Neural crest cell (in vitro differentiated cells): ENCODE results near the gene GFOD1. TPM values are rescaled to one million over a fixed set of nuclear protein-coding genes. Genes with fewer than 3 reads are reported as not detected.
A peak's percentile ranks its signal among the peaks of the same experiment; 100 is the strongest.

Experiments used
- DNase-seq: peaks from one replicate; pipeline ENCODE4 v3.0.0; 2021; ENCODE audit warnings: low read depth, mixed read lengths, low spot score
- H3K27ac Mint-ChIP-seq: one replicate; pipeline ENCODE4 v1.8.0; 2021; ENCODE audit warnings: mild to moderate bottlenecking, mixed read lengths; ENCODE audit not compliant: unreplicated experiment
- H3K27me3 Mint-ChIP-seq: 2 replicates; pipeline ENCODE4 v1.8.0; 2021; ENCODE audit warnings: low read depth, mild to moderate bottlenecking, mixed read lengths
- H3K36me3 Mint-ChIP-seq: 2 replicates; pipeline ENCODE4 v1.8.0; 2021; ENCODE audit warnings: low read depth, mild to moderate bottlenecking, mixed read lengths
- H3K4me1 Mint-ChIP-seq: 2 replicates; pipeline ENCODE4 v1.8.0; 2021; ENCODE audit warnings: mixed read lengths
- H3K4me3 Mint-ChIP-seq: one replicate; pipeline ENCODE4 v1.8.0; 2021; ENCODE audit warnings: mild to moderate bottlenecking, mixed read lengths
- H3K9me3 Mint-ChIP-seq: 2 replicates; pipeline ENCODE4 v1.8.0; 2021; ENCODE audit warnings: mixed read lengths
- total RNA-seq: library from RNA; stranded (reverse); gene quantifications from 2 replicates; pipeline ENCODE4 v1.2.1, GENCODE V29; 2021
- TF ChIP-seq, protein P1 (sequence below): fragments of 200-600 bp; sonication (generic); conservative IDR thresholded peaks from 2 replicates; pipeline ENCODE4 v1.5.0; 2021; ENCODE audit warnings: antibody characterized with exemption, mild to moderate bottlenecking

Gene GFOD1
- total RNA-seq, 1 donor from 2014 or later: 2.2 TPM

DNA sequence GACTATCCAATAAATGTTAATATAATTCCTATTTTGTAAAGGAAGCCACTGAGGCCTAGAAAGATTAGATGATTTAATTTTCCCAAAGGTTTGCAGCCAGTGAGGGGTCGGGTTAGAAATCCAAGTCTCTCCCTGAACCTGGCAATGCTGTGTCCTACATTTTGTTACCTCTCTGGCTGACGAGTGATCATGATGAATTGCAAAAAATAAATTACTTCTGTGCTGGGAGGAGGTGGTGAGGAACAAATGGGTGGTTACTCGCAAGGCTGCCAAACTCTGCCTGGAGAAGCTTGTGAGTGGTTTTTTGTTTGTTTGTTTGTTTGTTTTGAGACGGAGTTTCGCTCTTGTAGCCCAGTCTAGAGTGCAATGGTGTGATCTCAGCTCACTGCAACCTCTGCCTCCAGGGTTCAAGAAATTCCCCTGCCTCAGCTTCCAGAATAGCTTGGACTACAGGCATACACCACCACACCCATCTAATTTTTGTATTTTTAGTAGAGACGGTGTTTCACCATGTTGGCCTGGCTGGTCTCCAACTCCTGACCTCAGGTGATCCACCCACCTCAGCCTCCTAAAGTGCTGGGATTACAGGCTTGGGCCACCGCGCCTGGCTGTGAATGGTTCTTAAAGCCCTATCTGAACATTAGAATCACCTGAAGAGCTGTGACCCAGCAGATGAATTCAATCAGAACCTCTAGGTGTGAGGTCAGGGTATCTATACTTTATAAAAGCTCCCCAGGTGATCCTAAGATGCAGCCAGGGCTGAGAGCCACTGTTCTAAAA, 138.9 kb downstream of the GFOD1 start:
- no peak for DNase-seq
- Mint-ChIP-seq H3K36me3 (no peaks in the 10 kb centered on the region), H3K4me3 (no peak overlapping the region), H3K27me3 (peaks cover 4% of the 10 kb centered on the region), H3K9me3 (peaks cover 3% of the 10 kb centered on the region), H3K4me1 (peaks cover 16% of the 10 kb centered on the region), H3K27ac (peak overlapping the region; percentile 79)
- TF ChIP-seq, protein P1, sequence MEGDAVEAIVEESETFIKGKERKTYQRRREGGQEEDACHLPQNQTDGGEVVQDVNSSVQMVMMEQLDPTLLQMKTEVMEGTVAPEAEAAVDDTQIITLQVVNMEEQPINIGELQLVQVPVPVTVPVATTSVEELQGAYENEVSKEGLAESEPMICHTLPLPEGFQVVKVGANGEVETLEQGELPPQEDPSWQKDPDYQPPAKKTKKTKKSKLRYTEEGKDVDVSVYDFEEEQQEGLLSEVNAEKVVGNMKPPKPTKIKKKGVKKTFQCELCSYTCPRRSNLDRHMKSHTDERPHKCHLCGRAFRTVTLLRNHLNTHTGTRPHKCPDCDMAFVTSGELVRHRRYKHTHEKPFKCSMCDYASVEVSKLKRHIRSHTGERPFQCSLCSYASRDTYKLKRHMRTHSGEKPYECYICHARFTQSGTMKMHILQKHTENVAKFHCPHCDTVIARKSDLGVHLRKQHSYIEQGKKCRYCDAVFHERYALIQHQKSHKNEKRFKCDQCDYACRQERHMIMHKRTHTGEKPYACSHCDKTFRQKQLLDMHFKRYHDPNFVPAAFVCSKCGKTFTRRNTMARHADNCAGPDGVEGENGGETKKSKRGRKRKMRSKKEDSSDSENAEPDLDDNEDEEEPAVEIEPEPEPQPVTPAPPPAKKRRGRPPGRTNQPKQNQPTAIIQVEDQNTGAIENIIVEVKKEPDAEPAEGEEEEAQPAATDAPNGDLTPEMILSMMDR: no peak

DNA sequence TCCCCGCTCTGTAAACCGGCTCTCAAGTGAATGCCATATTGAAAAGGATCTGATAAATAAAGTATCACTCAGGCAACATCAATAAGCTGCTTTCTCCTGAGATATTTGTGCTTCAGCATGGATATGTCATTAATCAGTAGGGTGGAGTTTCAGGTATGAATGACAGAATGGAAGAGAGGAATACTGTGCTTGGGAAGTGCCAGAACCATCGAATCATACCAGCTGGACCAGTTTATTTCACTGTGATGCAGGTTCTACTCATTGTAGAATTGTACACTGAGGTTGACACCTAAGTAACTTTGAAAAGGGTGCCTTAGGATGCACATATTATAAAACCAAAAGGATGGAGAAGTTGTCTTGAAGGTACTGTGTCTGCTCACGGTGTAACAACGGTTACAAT, 141.2 kb downstream of the GFOD1 start:
- no peaks in the 10 kb centered on the region for H3K36me3 Mint-ChIP-seq
- H3K4me3 Mint-ChIP-seq: no peak overlapping the region
- TF ChIP-seq, protein P1: no peak
- peaks cover 4% of the 10 kb centered on the region for H3K27me3 Mint-ChIP-seq
- H3K4me1 Mint-ChIP-seq: peaks cover 12% of the 10 kb centered on the region
- no peak overlapping the region for H3K27ac Mint-ChIP-seq
- peaks cover 10% of the 10 kb centered on the region for H3K9me3 Mint-ChIP-seq
- no peak for DNase-seq

DNA sequence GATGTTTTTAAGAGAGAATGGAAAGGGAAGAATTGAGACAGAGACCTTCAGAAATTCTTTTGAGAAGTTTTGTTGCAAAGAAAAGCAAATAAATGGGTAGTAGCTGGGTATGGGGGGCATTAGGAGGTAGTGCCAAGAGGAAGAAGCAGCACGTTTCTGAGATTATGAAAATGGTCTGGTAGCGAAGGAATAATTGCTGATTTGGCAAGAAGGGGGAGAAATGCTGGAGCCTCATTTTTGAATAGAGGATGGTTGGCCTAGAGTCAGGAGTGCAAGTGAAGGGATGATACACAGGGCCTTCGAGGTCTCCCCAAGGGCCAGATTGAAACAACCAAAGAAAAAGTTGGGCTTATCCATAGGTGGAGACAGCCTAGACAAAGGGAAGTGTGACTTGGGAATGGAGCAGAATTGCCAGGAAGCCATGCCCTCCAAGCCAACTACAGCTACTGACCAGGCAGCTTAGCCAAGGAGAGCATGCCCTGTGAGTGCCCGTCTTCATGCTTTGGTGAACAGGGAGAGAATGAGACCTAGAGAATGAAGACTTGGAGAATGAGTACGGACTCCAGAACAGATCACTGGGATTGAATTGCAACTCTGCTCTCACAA, 144.9 kb downstream of the GFOD1 start:
- Mint-ChIP-seq H3K4me3 (no peak overlapping the region), H3K9me3 (peaks cover 10% of the 10 kb centered on the region), H3K36me3 (peaks cover 2% of the 10 kb centered on the region), H3K27ac (no peak overlapping the region), H3K4me1 (no peaks in the 10 kb centered on the region), H3K27me3 (peaks cover 16% of the 10 kb centered on the region)
- DNase-seq: no peak
- TF ChIP-seq, protein P1: no peak

DNA sequence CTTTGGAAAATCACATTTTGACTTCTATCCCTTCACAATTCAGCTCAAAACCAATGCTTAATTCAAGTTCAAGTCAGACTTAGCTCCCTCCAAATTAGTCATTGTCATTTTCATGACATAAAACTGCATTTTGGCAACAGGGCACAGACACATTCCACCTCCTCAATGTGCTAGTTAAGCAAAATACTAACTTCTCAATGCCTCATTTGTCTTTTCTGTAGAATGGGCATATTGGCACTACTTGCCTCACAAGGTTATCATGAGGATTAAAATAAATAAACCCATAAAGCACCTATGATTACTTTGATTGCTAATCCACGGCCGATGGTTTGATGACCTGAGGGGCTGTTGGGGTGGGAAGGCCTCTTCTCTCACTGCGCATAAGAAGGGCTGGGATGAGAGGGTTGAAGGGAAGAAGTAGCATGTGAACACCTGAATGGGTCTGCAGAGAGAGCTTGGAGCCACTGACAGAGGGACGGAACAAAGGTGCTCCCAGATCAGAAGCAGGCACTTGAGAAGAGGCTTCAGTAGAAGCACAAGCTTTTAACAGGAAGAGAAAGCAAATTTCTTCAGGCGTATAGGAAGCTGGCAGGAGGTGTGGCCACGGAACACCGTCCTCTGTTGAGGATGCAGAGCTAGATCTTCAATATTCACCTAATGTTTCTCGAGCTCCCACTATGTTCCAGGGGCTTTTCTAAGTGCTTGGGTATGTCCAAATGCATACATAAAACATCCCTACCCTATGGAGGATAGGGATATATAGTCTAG, 147.4 kb downstream of the GFOD1 start:
- TF ChIP-seq, protein P1: no peak
- no peak overlapping the region for H3K4me3 Mint-ChIP-seq
- H3K4me1 Mint-ChIP-seq: peaks cover 5% of the 10 kb centered on the region
- peaks cover 2% of the 10 kb centered on the region for H3K36me3 Mint-ChIP-seq
- H3K27me3 Mint-ChIP-seq: peaks cover 13% of the 10 kb centered on the region
- no peak overlapping the region for H3K27ac Mint-ChIP-seq
- no peak for DNase-seq
- peaks cover 7% of the 10 kb centered on the region for H3K9me3 Mint-ChIP-seq

DNA sequence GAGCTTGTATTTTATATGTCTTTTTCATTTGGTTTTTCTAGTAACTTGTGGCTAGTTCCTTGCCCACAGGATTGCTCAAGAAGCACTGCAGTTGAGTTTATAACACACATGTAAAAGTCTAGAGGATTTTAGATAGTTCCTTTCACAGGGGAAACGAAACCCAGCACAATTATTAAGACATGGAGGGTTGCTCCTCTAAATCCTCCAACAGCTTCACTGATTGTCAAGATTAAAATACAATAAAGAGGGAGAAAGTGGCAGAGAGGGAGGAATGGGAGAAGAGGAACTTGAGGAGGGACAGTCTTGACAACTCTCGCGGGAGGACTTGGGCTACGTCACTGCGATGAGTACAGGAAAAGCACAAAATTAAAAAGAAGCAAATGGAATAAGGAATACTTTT, 149.4 kb downstream of the GFOD1 start:
- Mint-ChIP-seq H3K27me3 (peaks cover 13% of the 10 kb centered on the region), H3K4me1 (peaks cover 5% of the 10 kb centered on the region), H3K9me3 (peaks cover 7% of the 10 kb centered on the region), H3K27ac (no peak overlapping the region), H3K4me3 (no peak overlapping the region), H3K36me3 (peaks cover 2% of the 10 kb centered on the region)
- TF ChIP-seq, protein P1: no peak
- DNase-seq: no peak
